Smooth muscle cell (in vitro differentiated cells): ENCODE measurements around the gene HOXA6. TPM values are rescaled to one million over a fixed set of nuclear protein-coding genes. Genes with fewer than 3 reads are reported as not detected.

Source experiments
- DNase-seq: peaks from one replicate; lab custom pipeline; 2025; ENCODE audit not compliant: unreplicated experiment; lab: John Stamatoyannopoulos, UW
- H2AFZ ChIP-seq: fragments of 200-600 bp; sonication (generic); 2 replicates; pipeline ENCODE4 v1.6.0; 2016; ENCODE audit warnings: antibody characterized with exemption, low read depth, mild to moderate bottlenecking
- H3F3A ChIP-seq: fragments of 200-600 bp; sonication (generic); 2 replicates; pipeline ENCODE4 v1.6.0; 2017; ENCODE audit warnings: antibody characterized with exemption, low read depth
- H3K27ac ChIP-seq: fragments of 200-600 bp; sonication (generic); 2 replicates; pipeline ENCODE4 v1.5.1; 2016; ENCODE audit warnings: low read depth, mild to moderate bottlenecking
- H3K27me3 ChIP-seq: fragments of 200-600 bp; sonication (generic); 2 replicates; pipeline ENCODE4 v1.6.1; 2016; ENCODE audit warnings: low read depth, mild to moderate bottlenecking
- H3K36me3 ChIP-seq: fragments of 200-600 bp; sonication (generic); 2 replicates; pipeline ENCODE4 v1.5.1; 2016; ENCODE audit warnings: low read depth
- H3K4me1 ChIP-seq: fragments of 200-600 bp; sonication (generic); 2 replicates; pipeline ENCODE4 v1.5.1; 2016; ENCODE audit warnings: low read depth
- H3K4me2 ChIP-seq: fragments of 200-600 bp; sonication (generic); 2 replicates; pipeline ENCODE4 v1.6.0; 2016; ENCODE audit warnings: mild to moderate bottlenecking
- H3K4me3 ChIP-seq: fragments of 200-600 bp; sonication (generic); 2 replicates; pipeline ENCODE4 v1.5.1; 2016; ENCODE audit warnings: mild to moderate bottlenecking
- H3K79me2 ChIP-seq: fragments of 200-600 bp; sonication (generic); 2 replicates; pipeline ENCODE4 v1.6.0; 2016; ENCODE audit warnings: low read depth, mild to moderate bottlenecking
- H3K9ac ChIP-seq: fragments of 200-600 bp; sonication (generic); 2 replicates; pipeline ENCODE4 v1.6.0; 2016; ENCODE audit warnings: low read depth
- H3K9me3 ChIP-seq: fragments of 200-600 bp; sonication (generic); replicated peaks from 2 replicates; pipeline ENCODE4 v1.5.1; 2016; ENCODE audit warnings: low read depth
- H4K20me1 ChIP-seq: fragments of 200-600 bp; sonication (generic); 2 replicates; pipeline ENCODE4 v1.6.0; 2016; ENCODE audit warnings: low read depth
- WGBS: methylation state at CpG from one replicate; pipeline ENCODE4 v1.1.7; 2016; ENCODE audit warnings: low lambda C conversion rate; 5-methylcytosine and 5-hydroxymethylcytosine counted together
- polyA plus RNA-seq: library from polyadenylated mRNA; unstranded; fragments of >200 nt; fragmentation: Nextera tagmentation; extraction: Ambion mirVana; gene quantifications from 2 replicates; pipeline ENCODE4 v1.2.1, GENCODE V29; 2016
- total RNA-seq: library from RNA; depleted of rRNA; stranded (reverse); fragments of >200 nt; gene quantifications from 2 replicates; pipeline ENCODE4 v1.2.3, GENCODE V29; 2014
- TF ChIP-seq, protein P1 (sequence below): fragments of 200-600 bp; sonication (generic); IDR thresholded peaks from 2 replicates; pipeline ENCODE4 v1.5.1; 2017; ENCODE audit warnings: borderline replicate concordance, mild to moderate bottlenecking, antibody characterized with exemption; ENCODE audit not compliant: insufficient read depth, poor library complexity, severe bottlenecking

HOXA6 gene
- total and polyA plus RNA-seq, 2 experiments from 2014 or later, result 0.56 to 0.58 TPM

DNA sequence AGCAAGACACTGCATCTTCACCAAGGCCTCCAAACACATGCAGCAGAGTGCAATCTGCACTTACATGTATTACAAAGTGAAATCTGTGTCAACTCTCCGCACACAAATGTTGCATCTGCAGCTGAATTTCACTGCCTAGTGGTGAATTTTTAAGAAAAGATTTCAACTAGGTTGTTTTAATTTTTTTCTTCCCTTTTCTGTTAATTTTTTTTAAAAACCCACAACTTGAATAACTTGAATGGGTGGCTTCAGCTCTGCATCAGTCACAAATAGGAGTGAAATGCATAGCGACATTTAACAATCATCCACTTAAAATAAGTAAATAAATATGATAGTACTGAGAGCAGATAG lies 46.4 kb upstream of the HOXA6 start:
- 27% methylated on average over 2 of the region's 2 CpGs for WGBS
- H3K36me3 ChIP-seq, result no peaks in the 10 kb centered on the region
- H4K20me1 ChIP-seq, result peaks cover 41% of the 10 kb centered on the region
- no peaks in the 10 kb centered on the region for H3K27me3 ChIP-seq
- peak overlapping the region; percentile 87 for H3K27ac ChIP-seq
- peaks cover 100% of the 10 kb centered on the region for H3K79me2 ChIP-seq
- DNase-seq, result no peak
- no peaks in the 10 kb centered on the region for H3K4me1 ChIP-seq
- peaks cover 5% of the 10 kb centered on the region for H3F3A ChIP-seq
- peak overlapping the region; percentile 6 for H2AFZ ChIP-seq
- H3K9me3 ChIP-seq, result no peaks in the 10 kb centered on the region
- peak overlapping the region; percentile 89 for H3K4me2 ChIP-seq
- H3K4me3 ChIP-seq, result peak overlapping the region; percentile 67
- H3K9ac ChIP-seq, result peak overlapping the region; percentile 66
- TF ChIP-seq, protein P1, sequence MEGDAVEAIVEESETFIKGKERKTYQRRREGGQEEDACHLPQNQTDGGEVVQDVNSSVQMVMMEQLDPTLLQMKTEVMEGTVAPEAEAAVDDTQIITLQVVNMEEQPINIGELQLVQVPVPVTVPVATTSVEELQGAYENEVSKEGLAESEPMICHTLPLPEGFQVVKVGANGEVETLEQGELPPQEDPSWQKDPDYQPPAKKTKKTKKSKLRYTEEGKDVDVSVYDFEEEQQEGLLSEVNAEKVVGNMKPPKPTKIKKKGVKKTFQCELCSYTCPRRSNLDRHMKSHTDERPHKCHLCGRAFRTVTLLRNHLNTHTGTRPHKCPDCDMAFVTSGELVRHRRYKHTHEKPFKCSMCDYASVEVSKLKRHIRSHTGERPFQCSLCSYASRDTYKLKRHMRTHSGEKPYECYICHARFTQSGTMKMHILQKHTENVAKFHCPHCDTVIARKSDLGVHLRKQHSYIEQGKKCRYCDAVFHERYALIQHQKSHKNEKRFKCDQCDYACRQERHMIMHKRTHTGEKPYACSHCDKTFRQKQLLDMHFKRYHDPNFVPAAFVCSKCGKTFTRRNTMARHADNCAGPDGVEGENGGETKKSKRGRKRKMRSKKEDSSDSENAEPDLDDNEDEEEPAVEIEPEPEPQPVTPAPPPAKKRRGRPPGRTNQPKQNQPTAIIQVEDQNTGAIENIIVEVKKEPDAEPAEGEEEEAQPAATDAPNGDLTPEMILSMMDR, result no peak

DNA sequence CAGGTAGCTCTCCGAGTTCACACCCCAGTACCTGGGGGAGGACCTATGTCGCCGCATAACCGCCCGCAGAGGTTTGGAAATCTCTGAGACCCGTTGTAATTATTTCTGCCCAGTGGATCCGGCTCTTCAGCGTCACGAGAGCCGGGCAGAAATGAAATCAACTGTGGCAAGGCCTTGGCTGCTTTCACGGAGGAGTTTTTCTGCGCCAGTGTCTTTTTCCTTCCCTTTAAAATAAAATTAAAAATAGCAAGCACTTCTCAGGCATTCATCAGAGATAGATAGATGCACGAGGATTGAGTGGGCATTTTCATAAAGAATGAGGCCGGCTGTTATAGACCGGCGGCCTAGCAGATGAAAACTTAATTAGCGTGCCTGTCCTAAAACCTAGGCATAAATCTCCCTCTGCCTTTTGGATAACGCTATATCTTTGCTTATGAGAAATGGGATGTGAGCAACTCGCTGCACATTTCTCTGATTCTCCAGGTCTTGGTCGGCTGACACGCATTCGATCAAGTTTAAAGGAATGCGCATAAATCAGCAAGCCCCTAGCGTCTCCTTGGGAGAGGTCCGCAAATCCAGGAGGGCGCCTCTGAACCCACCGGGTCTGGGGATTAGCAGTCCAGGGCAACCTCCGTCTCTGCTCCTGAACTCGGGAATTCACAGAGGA lies 45.9 kb upstream of the HOXA6 start:
- Histone ChIP-seq H3K36me3 (no peaks in the 10 kb centered on the region), H3K27me3 (no peaks in the 10 kb centered on the region), H3K4me3 (peak overlapping the region; percentile 67), H3K4me2 (peak overlapping the region; percentile 89), H2AFZ (peak overlapping the region; percentile 6), H3K79me2 (peaks cover 100% of the 10 kb centered on the region), H4K20me1 (peaks cover 36% of the 10 kb centered on the region), H3K4me1 (no peaks in the 10 kb centered on the region), H3K9ac (peak overlapping the region; percentile 66), H3K27ac (peak overlapping the region; percentile 87), H3K9me3 (no peaks in the 10 kb centered on the region), H3F3A (peaks cover 5% of the 10 kb centered on the region)
- WGBS, result 14% methylated on average over 29 of the region's 29 CpGs
- no peak for DNase-seq
- TF ChIP-seq, protein P1, result no peak

DNA sequence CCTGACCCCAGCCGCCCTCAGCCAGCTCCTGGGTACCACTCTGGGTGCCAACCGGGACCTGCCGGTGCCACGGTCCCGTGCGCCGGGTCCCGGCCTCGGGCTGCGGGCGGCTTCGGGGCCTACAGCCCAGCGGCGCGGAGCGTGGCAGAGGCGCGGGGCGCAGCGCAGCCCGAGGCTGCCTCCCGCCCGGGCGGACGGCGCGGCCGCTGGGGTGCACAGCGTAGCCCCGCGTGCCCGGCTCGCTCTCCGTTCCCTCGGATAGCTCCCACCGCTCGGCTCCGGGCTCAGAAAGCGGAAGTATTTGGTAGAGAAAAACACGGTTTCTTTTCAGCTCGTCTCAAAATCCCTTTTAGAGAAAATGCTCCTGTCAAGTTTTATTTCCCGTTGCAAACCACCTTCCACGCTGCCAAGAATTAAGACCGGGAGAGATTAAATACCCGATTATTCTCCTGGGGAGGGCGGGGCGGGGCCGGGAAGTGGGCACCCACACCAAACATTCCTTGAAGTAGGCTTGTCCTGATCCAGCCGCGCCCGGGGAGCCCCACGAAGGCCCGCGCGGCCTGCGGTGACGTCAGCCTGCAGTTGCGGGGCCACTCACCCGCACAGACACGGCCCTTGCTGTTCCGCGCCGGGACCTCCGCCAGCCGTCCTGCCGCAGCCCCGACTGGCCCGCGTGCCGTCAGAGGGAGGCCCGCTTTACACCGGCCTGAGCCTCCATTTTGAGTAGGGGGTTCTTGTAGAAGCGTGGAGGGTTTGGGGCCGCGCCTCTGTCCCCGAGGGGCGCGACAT lies 45.2 kb upstream of the HOXA6 start:
- Histone ChIP-seq H2AFZ (peak overlapping the region; percentile 73), H3K9ac (peak overlapping the region; percentile 66), H3K27ac (peak overlapping the region; percentile 87), H3K9me3 (no peaks in the 10 kb centered on the region), H3K36me3 (no peaks in the 10 kb centered on the region), H3F3A (peaks cover 4% of the 10 kb centered on the region), H3K79me2 (peaks cover 100% of the 10 kb centered on the region), H3K27me3 (no peaks in the 10 kb centered on the region), H3K4me3 (peak overlapping the region; percentile 67), H3K4me1 (no peaks in the 10 kb centered on the region), H4K20me1 (peaks cover 29% of the 10 kb centered on the region), H3K4me2 (peak overlapping the region; percentile 89)
- 8% methylated on average over 78 of the region's 78 CpGs for WGBS
- DNase-seq, result no peak
- TF ChIP-seq, protein P1, result no peak
